Stomach (tissue), 9 donors: Measurements from ENCODE around the gene PRKCQ. TPM values are rescaled to one million over a fixed set of nuclear protein-coding genes. Genes with fewer than 3 reads are reported as not detected.
A peak's percentile ranks its signal among the peaks of the same experiment; 100 is the strongest.

ENCODE experiments used
- DNase-seq, 2 donors: peaks; one replicate each; pipeline versions ENCODE4 v3.0.0 to v3.0.0-alpha.2; 2013 to 2019
- H3K27ac ChIP-seq, 5 donors: fragments of 200-600 bp in 4 of 5; sonication (generic) in 4 of 5; one replicate each; pipeline ENCODE4 v1.5.1; 2013 to 2019; ENCODE audit warnings: mild to moderate bottlenecking in 1 of 5, moderate library complexity in 1 of 5
- H3K27me3 ChIP-seq, 3 donors: fragments of 200-600 bp; sonication (generic); one replicate each; pipeline ENCODE4 v1.5.1; 2017 to 2019; ENCODE audit warnings: mixed run types in 1 of 3
- H3K36me3 ChIP-seq, 4 donors: fragments of 200-600 bp; sonication (generic); 1 replicate in 3 of 4; 2 replicates in 1 of 4; pipeline ENCODE4 v1.5.1; 2016 to 2019
- H3K4me1 ChIP-seq, 4 donors: fragments of 200-600 bp; sonication (generic); one replicate each; pipeline ENCODE4 v1.5.1; 2016 to 2019
- H3K4me3 ChIP-seq, 4 donors: fragments of 200-600 bp; sonication (generic) in 3 of 4; one replicate each; pipeline ENCODE4 v1.5.1; 2016 to 2019; ENCODE audit warnings: mild to moderate bottlenecking in 1 of 4
- H3K9me3 ChIP-seq, 4 donors: fragments of 200-600 bp; sonication (generic); one replicate each; pipeline ENCODE4 v1.5.1; 2016 to 2019
- CTCF ChIP-seq, 7 experiments: fragments of 450-650 bp in 4 of 7; fragments of 200-600 bp in 3 of 7; sonication (generic) in 3 of 7; IDR thresholded peaks; one replicate each; pipeline ENCODE4 v1.5.1; 2016 to 2019; ENCODE audit warnings: antibody characterized with exemption in 7 of 7, control low read depth in 2 of 7, mild to moderate bottlenecking in 1 of 7
- EP300 ChIP-seq: sonication (generic); formaldehyde crosslinking; IDR thresholded peaks from one replicate; pipeline ENCODE4 v1.6.1; 2017; ENCODE audit warnings: antibody characterized with exemption
- POLR2A ChIP-seq, 4 donors: fragments of 450-650 bp; IDR thresholded peaks; one replicate each; pipeline ENCODE4 v1.6.1; 2016; ENCODE audit warnings: antibody characterized with exemption in 4 of 4, control low read depth in 2 of 4, mild to moderate bottlenecking in 1 of 4, moderate library complexity in 1 of 4
- POLR2AphosphoS5 ChIP-seq, 3 donors: sonication (generic); formaldehyde crosslinking; IDR thresholded peaks; one replicate each; pipeline ENCODE4 v1.6.1; 2016; ENCODE audit warnings: antibody characterized with exemption in 3 of 3
- WGBS, 5 donors: extraction: QIAGEN DNeasy Blood & Tissue Kit in 3 of 5; methylation state at CpG; one replicate each; pipeline versions ENCODE4 v1.1.5 to v1.1.7; 2013 to 2018; 5-methylcytosine and 5-hydroxymethylcytosine counted together
- intact Hi-C: fragments of 100-400 bp; cut with DNase I; formaldehyde crosslinking; loops from one replicate; pipeline ENCODE4 v1.15.1; 2023; ENCODE audit warnings: low total_unique reads
- polyA plus RNA-seq, 3 donors: library from polyadenylated mRNA; stranded (reverse); fragments of 200-250 nt; gene quantifications; one replicate each; pipeline ENCODE4 v1.2.3, GENCODE V29; 2013
- total RNA-seq, 5 donors: library from RNA; depleted of rRNA; stranded (reverse); fragments of >200 nt; gene quantifications; one replicate each; pipeline versions ENCODE4 v1.1.0 to v1.2.3, GENCODE V29; 2014 to 2016
- donor health status: healthy with polysubstance abuse.
- donor health status: Bipolar disorder and iron deficiency.
- donor health status: healthy.

The PRKCQ gene
- total and polyA plus RNA-seq, 8 donors = 0.25 to 5.1 (median 0.63) TPM; not detected in 1

GRCh38 chr10:6492896-6493295 lies 87.2 kb downstream of the PRKCQ start:
- DNase-seq = no peak
- Histone ChIP-seq H3K4me3 (no peak overlapping the region), H3K36me3 (no peaks in the 10 kb centered on the region), H3K4me1 (no peaks in the 10 kb centered on the region), H3K27me3 (no peaks in the 10 kb centered on the region), H3K27ac (no peak overlapping the region), H3K9me3 (no peaks in the 10 kb centered on the region)
- TF ChIP-seq EP300 = no peak
- no peak for TF ChIP-seq POLR2AphosphoS5 (IDR thresholded peaks at IDR 0.05)
- no peak for TF ChIP-seq CTCF (IDR thresholded peaks at IDR 0.05)
- no peak for TF ChIP-seq POLR2A (IDR thresholded peaks at IDR 0.05)
- 90 to 94% (median 92%) methylated on average over 10 of the region's 10 CpGs for WGBS, 5 donors
- intact Hi-C loops = no loop called here

GRCh38 chr10:6491841-6492609 lies 88.1 kb downstream of the PRKCQ start:
- no peaks in the 10 kb centered on the region for H3K27me3 ChIP-seq
- TF ChIP-seq POLR2A (IDR thresholded peaks at IDR 0.05) (no peak), EP300 (no peak), POLR2AphosphoS5 (IDR thresholded peaks at IDR 0.05) (no peak), CTCF (IDR thresholded peaks at IDR 0.05) (no peak)
- no peak overlapping the region for H3K4me3 ChIP-seq
- WGBS, 5 donors = 73 to 76% (median 73%) methylated on average over 9 of the region's 9 CpGs
- no peaks in the 10 kb centered on the region for H3K4me1 ChIP-seq
- peak overlapping the region in 1 of 5 donors; percentile 17 for H3K27ac ChIP-seq
- no peak for DNase-seq
- H3K9me3 ChIP-seq = no peaks in the 10 kb centered on the region
- intact Hi-C loops = no loop called here
- no peaks in the 10 kb centered on the region for H3K36me3 ChIP-seq

- Histone ChIP-seq H3K36me3 (no peaks in the 10 kb centered on the region), H3K27ac (no peak overlapping the region), H3K4me3 (no peak overlapping the region), H3K4me1 (no peaks in the 10 kb centered on the region), H3K9me3 (no peaks in the 10 kb centered on the region), H3K27me3 (no peaks in the 10 kb centered on the region)
- no peak for TF ChIP-seq POLR2AphosphoS5 (IDR thresholded peaks at IDR 0.05)
- no peak for TF ChIP-seq EP300
- no peak for TF ChIP-seq CTCF (IDR thresholded peaks at IDR 0.05)
- no peak for TF ChIP-seq POLR2A (IDR thresholded peaks at IDR 0.05)
- intact Hi-C loops = no loop called here
- DNase-seq = no peak
- 74 to 87% (median 80%) methylated on average over 4 of the region's 4 CpGs for WGBS, 5 donors
Observed at GRCh38 chr10:6490614-6491013, 89.5 kb downstream of the PRKCQ start.

GRCh38 chr10:6487920-6488319 lies 92.2 kb downstream of the PRKCQ start:
- intact Hi-C loops = no loop called here
- Histone ChIP-seq H3K4me1 (no peaks in the 10 kb centered on the region), H3K36me3 (no peaks in the 10 kb centered on the region), H3K27ac (no peak overlapping the region), H3K27me3 (no peaks in the 10 kb centered on the region), H3K9me3 (no peaks in the 10 kb centered on the region), H3K4me3 (no peak overlapping the region)
- WGBS, 5 donors = 72 to 84% (median 83%) methylated on average over 5 of the region's 5 CpGs
- no peak for TF ChIP-seq POLR2A (IDR thresholded peaks at IDR 0.05)
- no peak for TF ChIP-seq POLR2AphosphoS5 (IDR thresholded peaks at IDR 0.05)
- no peak for TF ChIP-seq EP300
- no peak for TF ChIP-seq CTCF (IDR thresholded peaks at IDR 0.05)
- no peak for DNase-seq
